DMS53 treated with DMSO at 0.1 percent for 48 hours (cell line): ENCODE results near the gene FCGR3B.
"Not testable (repeated sequence)": the region's sequence is repeated elsewhere in the genome, so short reads cannot be mapped to it uniquely, and the experiment has no call there.

ENCODE experiments used
- DNase-seq: peaks from one replicate; lab custom pipeline; 2025; ENCODE audit not compliant: unreplicated experiment; lab: John Stamatoyannopoulos, UW

FCGR3B gene

DNA sequence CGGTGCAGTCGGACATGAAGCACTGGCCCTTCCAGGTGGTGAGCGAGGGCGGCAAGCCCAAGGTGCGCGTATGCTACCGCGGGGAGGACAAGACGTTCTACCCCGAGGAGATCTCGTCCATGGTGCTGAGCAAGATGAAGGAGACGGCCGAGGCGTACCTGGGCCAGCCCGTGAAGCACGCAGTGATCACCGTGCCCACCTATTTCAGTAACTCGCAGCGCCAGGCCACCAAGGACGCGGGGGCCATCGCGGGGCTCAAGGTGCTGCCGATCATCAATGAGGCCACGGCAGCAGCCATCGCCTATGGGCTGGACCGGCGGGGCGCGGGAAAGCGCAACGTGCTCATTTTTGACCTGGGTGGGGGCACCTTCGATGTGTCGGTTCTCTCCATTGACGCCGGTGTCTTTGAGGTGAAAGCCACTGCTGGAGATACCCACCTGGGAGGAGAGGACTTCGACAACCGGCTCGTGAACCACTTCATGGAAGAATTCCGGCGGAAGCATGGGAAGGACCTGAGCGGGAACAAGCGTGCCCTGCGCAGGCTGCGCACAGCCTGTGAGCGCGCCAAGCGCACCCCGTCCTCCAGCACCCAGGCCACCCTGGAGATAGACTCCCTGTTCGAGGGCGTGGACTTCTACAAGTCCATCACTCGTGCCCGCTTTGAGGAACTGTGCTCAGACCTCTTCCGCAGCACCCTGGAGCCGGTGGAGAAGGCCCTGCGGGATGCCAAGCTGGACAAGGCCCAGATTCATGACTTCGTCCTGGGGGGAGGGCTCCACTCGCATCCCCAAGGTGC is 24.2 kb downstream of the FCGR3B start:
- not testable (repeated sequence) for DNase-seq

DNA sequence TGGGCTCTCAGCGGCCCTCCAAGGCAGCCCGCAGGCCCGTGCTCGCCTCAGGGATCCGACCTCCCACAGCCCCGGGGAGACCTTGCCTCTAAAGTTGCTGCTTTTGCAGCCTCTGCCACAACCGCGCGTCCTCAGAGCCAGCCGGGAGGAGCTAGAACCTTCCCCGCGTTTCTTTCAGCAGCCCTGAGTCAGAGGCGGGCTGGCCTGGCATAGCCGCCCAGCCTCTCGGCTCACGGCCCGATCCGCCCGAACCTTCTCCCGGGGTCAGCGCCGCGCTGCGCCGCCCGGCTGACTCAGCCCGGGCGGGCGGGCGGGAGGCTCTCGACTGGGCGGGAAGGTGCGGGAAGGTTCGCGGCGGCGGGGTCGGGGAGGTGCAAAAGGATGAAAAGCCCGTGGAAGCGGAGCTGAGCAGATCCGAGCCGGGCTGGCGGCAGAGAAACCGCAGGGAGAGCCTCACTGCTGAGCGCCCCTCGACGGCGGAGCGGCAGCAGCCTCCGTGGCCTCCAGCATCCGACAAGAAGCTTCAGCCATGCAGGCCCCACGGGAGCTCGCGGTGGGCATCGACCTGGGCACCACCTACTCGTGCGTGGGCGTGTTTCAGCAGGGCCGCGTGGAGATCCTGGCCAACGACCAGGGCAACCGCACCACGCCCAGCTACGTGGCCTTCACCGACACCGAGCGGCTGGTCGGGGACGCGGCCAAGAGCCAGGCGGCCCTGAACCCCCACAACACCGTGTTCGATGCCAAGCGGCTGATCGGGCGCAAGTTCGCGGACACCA is 25.0 kb downstream of the FCGR3B start:
- DNase-seq: not testable (repeated sequence)

DNA sequence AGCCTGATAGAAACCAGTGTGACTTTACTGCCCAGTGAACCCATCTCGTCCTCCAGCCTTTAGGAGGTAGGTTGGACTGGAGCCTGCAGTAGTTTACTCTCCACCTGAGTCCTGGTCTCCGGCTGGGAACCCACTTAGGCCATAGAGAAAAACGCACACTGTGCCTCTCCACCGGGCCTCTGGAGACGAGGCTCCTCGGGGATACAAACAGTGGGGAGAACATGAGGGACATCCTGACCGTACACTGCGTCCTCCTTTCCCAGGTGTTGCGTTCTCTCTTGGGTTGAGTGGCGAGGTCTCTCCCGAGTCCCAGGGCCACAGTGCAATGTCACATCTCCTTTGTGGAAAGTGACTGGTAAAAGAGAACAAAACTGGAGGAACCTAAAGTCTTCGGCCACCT is 26.0 kb downstream of the FCGR3B start:
- not testable (repeated sequence) for DNase-seq

DNA sequence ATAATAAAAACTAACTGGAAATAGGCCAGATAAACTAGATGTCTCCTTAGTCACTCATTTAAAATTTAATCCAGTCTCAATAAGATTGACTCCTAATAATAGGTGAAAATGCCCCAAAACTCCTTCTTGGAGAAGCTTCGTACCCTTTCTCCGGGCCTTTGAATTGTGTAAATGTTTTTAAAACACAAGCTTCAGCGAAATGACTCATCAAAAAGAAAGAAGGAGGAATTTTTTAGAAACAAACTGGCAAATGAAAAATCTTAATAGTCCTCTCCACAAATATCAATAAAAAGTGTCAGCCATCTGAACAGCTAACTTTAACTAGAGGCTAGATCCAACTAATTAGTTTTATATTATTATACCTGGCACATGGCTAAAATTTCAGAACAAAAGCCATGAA is 33.9 kb downstream of the FCGR3B start:
- DNase-seq: not testable (repeated sequence)

GRCh38 chr1:161595583-161595982 is 35.4 kb downstream of the FCGR3B start:
- not testable (repeated sequence) for DNase-seq

DNA sequence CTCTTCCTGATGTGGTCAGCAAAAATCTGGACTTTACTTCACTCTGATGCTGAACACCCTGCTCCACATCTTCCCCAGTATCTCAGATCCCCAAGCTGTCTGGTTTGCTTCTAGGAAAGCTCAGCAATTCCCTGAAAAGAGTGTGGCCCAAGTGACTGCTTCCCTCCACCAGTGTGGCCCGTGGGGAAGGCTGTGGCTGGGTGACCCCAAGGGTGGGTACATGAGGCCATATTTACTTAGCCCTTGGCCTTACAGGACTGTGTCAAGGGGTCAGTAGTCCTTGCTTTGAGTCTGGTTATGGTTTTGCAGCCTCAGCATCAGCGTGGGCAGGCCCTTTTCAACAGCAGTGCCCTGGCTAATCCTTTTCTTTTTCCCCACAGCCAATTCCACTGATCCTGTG is 35.8 kb downstream of the FCGR3B start:
- DNase-seq: not testable (repeated sequence)

- not testable (repeated sequence) for DNase-seq
Observed at GRCh38 chr1:161594269-161594984, 36.5 kb downstream of the FCGR3B start.

DNA sequence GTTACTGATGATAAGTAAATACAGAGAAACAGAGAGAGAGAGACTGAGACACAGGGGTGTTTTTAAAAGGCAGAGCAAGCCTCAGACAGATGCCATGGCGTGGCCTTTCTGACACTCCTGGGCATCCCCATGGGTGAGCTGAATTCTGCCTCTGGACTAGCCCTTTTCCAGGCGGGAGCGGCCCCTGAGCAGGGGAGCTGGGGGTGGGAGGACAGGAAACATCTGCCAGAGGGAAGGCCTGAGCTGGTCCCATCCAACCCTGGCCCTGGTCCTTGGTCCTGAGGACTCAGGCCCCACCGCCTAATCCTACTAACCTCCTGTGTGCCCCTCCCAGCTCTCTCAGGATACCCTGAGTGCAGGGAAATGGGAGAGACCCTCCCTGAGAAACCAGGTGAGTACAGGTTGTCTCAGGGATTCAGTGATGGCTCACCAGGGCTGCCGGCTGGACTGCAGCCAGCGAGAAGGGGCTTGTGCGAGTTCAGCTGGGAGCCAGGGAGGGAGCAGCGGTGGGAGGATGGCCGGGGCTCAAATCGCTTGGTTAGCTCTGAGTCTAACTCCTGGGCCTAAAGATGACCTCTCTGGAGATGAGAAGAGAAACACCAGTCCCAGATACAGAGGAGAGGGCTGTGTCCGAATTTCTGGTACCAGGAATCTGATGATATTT is 37.8 kb downstream of the FCGR3B start:
- not testable (repeated sequence) for DNase-seq

- DNase-seq: not testable (repeated sequence)
Observed at GRCh38 chr1:161592586-161592985, 38.4 kb downstream of the FCGR3B start.

- not testable (repeated sequence) for DNase-seq
Observed at GRCh38 chr1:161589920-161590319, 41.1 kb downstream of the FCGR3B start.

DNA sequence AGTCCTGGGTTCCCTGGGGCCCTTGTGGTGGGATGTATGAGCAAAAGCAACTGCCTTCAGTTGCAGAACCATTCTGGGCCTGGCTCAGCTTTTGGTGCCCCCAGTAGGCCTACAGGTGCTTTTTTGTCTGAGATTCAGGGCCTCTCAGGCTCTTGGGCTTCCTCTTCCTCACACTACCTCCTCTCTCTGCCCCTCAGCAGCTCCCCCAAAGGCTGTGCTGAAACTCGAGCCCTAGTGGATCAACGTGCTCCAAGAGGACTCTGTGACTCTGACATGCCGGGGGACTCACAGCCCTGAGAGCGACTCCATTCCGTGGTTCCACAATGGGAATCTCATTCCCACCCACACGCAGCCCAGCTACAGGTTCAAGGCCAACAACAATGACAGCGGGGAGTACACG is 41.6 kb downstream of the FCGR3B start:
- DNase-seq: not testable (repeated sequence)

DNA sequence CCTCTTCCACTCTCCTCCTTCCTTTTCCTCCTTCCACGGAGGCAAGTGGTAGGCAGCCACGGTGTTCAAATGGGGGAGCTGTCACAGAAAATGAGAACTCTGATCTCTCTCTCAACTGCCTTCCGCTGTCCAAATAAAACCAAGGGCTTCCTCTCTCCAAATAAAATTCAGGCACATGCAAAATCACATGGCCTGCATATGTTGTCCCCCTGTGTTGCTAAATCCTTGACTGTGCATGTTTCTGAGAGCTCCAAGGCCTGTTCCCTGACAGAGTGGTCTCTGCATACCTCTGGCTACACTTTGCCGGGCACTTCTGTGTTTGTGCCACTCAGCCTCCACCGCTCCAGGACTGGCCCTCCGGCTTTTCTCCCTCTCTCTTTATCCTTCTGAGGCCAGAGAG is 42.4 kb downstream of the FCGR3B start:
- not testable (repeated sequence) for DNase-seq

DNA sequence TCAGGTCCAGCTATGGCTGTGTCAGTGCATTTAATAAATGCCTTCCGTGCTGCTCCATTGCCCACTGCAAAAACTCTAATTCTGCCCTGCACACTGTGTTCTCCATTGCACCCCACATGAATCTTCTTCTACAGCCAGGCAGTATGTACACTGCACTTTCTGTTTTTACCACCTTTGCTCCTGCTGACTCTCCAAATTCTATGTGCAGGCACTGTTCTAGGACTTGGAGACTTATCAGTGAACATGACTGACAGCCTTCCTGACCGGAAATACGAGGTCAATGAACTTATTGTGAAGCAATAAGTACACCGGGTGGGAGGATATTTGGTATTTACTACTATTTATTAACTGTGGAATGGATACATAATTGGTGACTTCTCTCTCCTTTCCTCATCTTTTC is 48.1 kb downstream of the FCGR3B start:
- DNase-seq: not testable (repeated sequence)

DNA sequence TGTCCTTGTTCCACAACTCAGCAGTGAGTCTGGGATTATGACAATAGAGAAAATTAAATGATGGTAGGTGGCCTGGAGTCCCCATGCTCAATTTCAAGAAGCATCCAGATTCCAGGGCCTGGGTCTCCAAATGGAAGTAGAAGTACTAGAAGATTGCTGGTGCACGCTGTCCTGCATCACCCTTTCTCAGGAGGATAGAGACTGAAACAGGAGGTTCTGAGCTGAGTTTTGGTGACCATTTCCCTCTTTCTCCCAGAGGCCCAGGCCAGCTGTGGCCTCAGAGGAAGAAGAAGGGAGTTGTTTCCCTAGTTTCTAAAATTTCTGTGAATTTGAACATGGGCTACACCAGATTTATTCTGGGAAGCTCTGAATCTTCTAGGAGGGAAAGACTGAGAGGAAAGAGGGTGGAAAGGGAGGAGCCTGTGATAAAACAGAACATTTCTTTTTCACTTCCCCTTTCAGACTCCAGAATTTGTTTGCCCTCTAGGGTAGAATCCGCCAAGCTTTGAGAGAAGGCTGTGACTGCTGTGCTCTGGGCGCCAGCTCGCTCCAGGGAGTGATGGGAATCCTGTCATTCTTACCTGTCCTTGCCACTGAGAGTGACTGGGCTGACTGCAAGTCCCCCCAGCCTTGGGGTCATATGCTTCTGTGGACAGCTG is 50.0 kb downstream of the FCGR3B start:
- DNase-seq: not testable (repeated sequence)

- DNase-seq: not testable (repeated sequence)
Observed at GRCh38 chr1:161579856-161580507, 51.0 kb downstream of the FCGR3B start.

- not testable (repeated sequence) for DNase-seq
Observed at GRCh38 chr1:161576676-161577075, 54.3 kb downstream of the FCGR3B start.
